Uterus (tissue), 2 donors: ENCODE data around the gene CYP11A1.

Experiments
- POLR2A ChIP-seq, 2 donors: fragments of 450-650 bp; IDR thresholded peaks; one replicate each; pipeline ENCODE4 v1.6.1; 2016; ENCODE audit warnings: antibody characterized with exemption in 2 of 2, mild to moderate bottlenecking in 1 of 2, moderate library complexity in 1 of 2
- TF ChIP-seq, protein P1 (sequence below), 4 experiments: fragments of 200-600 bp in 2 of 4; fragments of 450-650 bp in 2 of 4; sonication (generic) in 2 of 4; IDR thresholded peaks; one replicate each; pipeline ENCODE4 v1.5.1; 2016 to 2019; ENCODE audit warnings: antibody characterized with exemption in 4 of 4, mild to moderate bottlenecking in 2 of 4, moderate library complexity in 1 of 4

DNA sequence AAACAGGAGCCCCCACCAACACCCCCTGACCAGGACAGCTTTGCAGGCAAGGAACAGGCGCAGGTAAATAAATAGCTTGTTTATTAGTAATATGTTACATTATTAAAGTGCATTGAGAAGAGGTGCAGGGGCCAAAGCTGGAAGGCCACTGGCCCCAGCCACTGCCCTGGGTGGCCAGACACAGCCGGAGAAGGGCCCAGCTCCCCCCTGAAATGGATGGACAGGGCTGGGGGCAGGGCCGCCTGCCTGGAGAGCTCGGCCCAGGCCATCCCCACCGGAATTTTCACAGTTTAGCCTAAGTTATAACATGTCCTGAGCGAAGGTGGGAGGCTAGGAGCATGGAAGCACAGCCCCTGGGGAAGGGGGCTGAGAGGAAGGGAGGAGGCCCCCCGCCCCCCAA lies 41.8 kb upstream of the CYP11A1 start:
- TF ChIP-seq, protein P1, sequence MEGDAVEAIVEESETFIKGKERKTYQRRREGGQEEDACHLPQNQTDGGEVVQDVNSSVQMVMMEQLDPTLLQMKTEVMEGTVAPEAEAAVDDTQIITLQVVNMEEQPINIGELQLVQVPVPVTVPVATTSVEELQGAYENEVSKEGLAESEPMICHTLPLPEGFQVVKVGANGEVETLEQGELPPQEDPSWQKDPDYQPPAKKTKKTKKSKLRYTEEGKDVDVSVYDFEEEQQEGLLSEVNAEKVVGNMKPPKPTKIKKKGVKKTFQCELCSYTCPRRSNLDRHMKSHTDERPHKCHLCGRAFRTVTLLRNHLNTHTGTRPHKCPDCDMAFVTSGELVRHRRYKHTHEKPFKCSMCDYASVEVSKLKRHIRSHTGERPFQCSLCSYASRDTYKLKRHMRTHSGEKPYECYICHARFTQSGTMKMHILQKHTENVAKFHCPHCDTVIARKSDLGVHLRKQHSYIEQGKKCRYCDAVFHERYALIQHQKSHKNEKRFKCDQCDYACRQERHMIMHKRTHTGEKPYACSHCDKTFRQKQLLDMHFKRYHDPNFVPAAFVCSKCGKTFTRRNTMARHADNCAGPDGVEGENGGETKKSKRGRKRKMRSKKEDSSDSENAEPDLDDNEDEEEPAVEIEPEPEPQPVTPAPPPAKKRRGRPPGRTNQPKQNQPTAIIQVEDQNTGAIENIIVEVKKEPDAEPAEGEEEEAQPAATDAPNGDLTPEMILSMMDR (IDR thresholded peaks at IDR 0.05), result no peak
- no peak for TF ChIP-seq POLR2A (IDR thresholded peaks at IDR 0.05)
